Vagina (tissue), 2 donors: ENCODE results near the gene TTC8. TPM values are rescaled to one million over a fixed set of nuclear protein-coding genes. Genes with fewer than 3 reads are reported as not detected.

Experiments used
- DNase-seq, 2 donors: peaks; one replicate each; pipeline ENCODE4 v3.0.0-alpha.2; 2017; ENCODE audit errors: extremely low spot score in 2 of 2
- H3K27ac ChIP-seq: fragments of 200-600 bp; sonication (generic); one replicate; pipeline ENCODE4 v1.5.1; 2019
- H3K27me3 ChIP-seq: fragments of 200-600 bp; sonication (generic); one replicate; pipeline ENCODE4 v1.5.1; 2019
- H3K36me3 ChIP-seq, 2 donors: fragments of 200-600 bp; sonication (generic); one replicate each; pipeline ENCODE4 v1.5.1; 2017 to 2019
- H3K4me1 ChIP-seq: fragments of 200-600 bp; sonication (generic); one replicate; pipeline ENCODE4 v1.5.1; 2019
- H3K4me3 ChIP-seq, 2 donors: fragments of 200-600 bp; sonication (generic); 1 replicate in 1 of 2; 2 replicates in 1 of 2; pipeline ENCODE4 v1.5.1; 2016 to 2019
- H3K9me3 ChIP-seq: fragments of 200-600 bp; sonication (generic); one replicate; pipeline ENCODE4 v1.5.1; 2019
- CTCF ChIP-seq, 3 experiments: fragments of 450-650 bp in 2 of 3; fragments of 200-600 bp in 1 of 3; sonication (generic) in 1 of 3; IDR thresholded peaks; one replicate each; pipeline ENCODE4 v1.5.1; 2017 to 2019; ENCODE audit warnings: antibody characterized with exemption in 3 of 3, mild to moderate bottlenecking in 2 of 3, moderate library complexity in 2 of 3
- POLR2A ChIP-seq, 2 donors: fragments of 450-650 bp; IDR thresholded peaks; one replicate each; pipeline ENCODE4 v1.6.1; 2017; ENCODE audit warnings: antibody characterized with exemption in 2 of 2, mild to moderate bottlenecking in 2 of 2, moderate library complexity in 2 of 2
- POLR2AphosphoS5 ChIP-seq, 2 donors: sonication (generic); formaldehyde crosslinking; IDR thresholded peaks; one replicate each; pipeline ENCODE4 v1.9.0; 2017; ENCODE audit warnings: antibody characterized with exemption in 2 of 2, mild to moderate bottlenecking in 2 of 2, low read depth in 1 of 2; ENCODE audit not compliant: insufficient read depth in 1 of 2
- intact Hi-C: fragments of 100-400 bp; cut with DNase I; formaldehyde crosslinking; loops from one replicate; pipeline ENCODE4 v1.15.1; 2023
- total RNA-seq: library from RNA; depleted of rRNA; stranded (reverse); fragments of >200 nt; gene quantifications from one replicate; pipeline ENCODE4 v1.2.3, GENCODE V29; 2016

The TTC8 gene
- total RNA-seq, 1 donor from 2014 or later, result 10.1 TPM

GRCh38 chr14:88871429-88871828, 47.0 kb downstream of the TTC8 start:
- TF ChIP-seq CTCF (IDR thresholded peaks at IDR 0.05), result no peak
- TF ChIP-seq POLR2A (IDR thresholded peaks at IDR 0.05), result no peak
- TF ChIP-seq POLR2AphosphoS5 (IDR thresholded peaks at IDR 0.05; ENCODE audit: insufficient read depth in 1 of 2, low read depth in 1 of 2), result no peak
- Histone ChIP-seq H3K27ac (no peak overlapping the region), H3K4me1 (no peaks in the 10 kb centered on the region), H3K9me3 (no peaks in the 10 kb centered on the region), H3K4me3 (no peak overlapping the region), H3K36me3 (peaks cover 0 to 8% of the 10 kb centered on the region in 2 donors), H3K27me3 (no peaks in the 10 kb centered on the region)
- no peak for DNase-seq
- intact Hi-C loops, result no loop called here

DNA sequence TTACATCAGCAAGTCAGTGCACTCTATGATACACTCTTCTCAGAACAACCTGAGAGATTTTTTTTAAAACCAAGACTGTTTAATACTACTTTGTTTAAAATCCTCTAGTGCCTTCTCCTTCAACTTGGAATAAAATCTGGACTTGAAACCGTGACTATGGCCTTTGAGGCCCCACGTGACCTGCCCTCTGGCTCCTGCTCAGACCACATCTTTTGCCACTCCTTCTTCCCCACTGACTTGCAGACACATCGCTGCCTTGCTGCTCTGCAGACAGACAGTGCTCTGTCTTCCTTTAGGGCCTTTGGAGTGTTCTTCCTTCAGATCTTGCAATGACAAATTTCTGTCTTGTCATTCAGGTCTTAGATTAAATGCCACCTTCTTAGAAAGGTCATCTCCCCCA, 48.5 kb downstream of the TTC8 start:
- Histone ChIP-seq H3K9me3 (no peaks in the 10 kb centered on the region), H3K4me3 (no peak overlapping the region), H3K27me3 (no peaks in the 10 kb centered on the region), H3K36me3 (peaks cover 0 to 18% of the 10 kb centered on the region in 2 donors), H3K4me1 (no peaks in the 10 kb centered on the region), H3K27ac (no peak overlapping the region)
- intact Hi-C loops, result no loop called here
- no peak for DNase-seq
- TF ChIP-seq POLR2AphosphoS5 (IDR thresholded peaks at IDR 0.05; ENCODE audit: insufficient read depth in 1 of 2, low read depth in 1 of 2), result no peak
- no peak for TF ChIP-seq CTCF (IDR thresholded peaks at IDR 0.05)

- no peaks in the 10 kb centered on the region for H3K27me3 ChIP-seq
- H3K4me3 ChIP-seq, result no peak overlapping the region
- H3K4me1 ChIP-seq, result no peaks in the 10 kb centered on the region
- intact Hi-C loops, result no loop called here
- H3K9me3 ChIP-seq, result no peaks in the 10 kb centered on the region
- no peak for DNase-seq
- H3K27ac ChIP-seq, result no peak overlapping the region
- peaks cover 0 to 16% of the 10 kb centered on the region in 2 donors for H3K36me3 ChIP-seq
- no peak for TF ChIP-seq POLR2A (IDR thresholded peaks at IDR 0.05)
- no peak for TF ChIP-seq CTCF (IDR thresholded peaks at IDR 0.05)
Observed at GRCh38 chr14:88877192-88877591, 52.7 kb downstream of the TTC8 start.

DNA sequence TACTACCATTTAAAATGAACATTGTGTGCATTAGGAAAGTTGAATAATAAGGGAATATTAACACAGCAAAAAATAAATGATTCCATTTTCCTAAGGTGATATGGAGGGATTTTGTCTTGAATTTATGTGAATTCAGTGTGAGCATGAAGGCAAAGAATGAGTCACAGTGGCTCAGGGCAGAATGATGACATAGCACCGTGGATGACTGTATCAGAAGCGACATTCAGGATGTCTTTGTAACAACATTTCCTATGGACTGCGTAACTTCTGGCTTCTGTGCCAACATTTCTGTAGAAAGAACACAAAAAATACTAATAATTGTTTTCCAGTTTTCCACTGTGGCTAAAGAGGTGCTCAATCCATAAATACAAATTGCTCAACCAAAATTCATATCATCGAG, 54.6 kb downstream of the TTC8 start:
- Histone ChIP-seq H3K9me3 (no peaks in the 10 kb centered on the region), H3K36me3 (peaks cover 0 to 11% of the 10 kb centered on the region in 2 donors), H3K27me3 (no peaks in the 10 kb centered on the region), H3K27ac (no peak overlapping the region), H3K4me3 (no peak overlapping the region), H3K4me1 (no peaks in the 10 kb centered on the region)
- no peak for TF ChIP-seq POLR2A (IDR thresholded peaks at IDR 0.05)
- no peak for DNase-seq
- intact Hi-C loops, result no loop called here

- H3K27ac ChIP-seq, result no peak overlapping the region
- H3K36me3 ChIP-seq, result peaks cover 0 to 8% of the 10 kb centered on the region in 2 donors
- no peak for DNase-seq
- H3K27me3 ChIP-seq, result no peaks in the 10 kb centered on the region
- intact Hi-C loops, result no loop called here
- H3K4me3 ChIP-seq, result no peak overlapping the region
- no peaks in the 10 kb centered on the region for H3K4me1 ChIP-seq
- no peaks in the 10 kb centered on the region for H3K9me3 ChIP-seq
- no peak for TF ChIP-seq POLR2A (IDR thresholded peaks at IDR 0.05)
- no peak for TF ChIP-seq CTCF (IDR thresholded peaks at IDR 0.05)
- no peak for TF ChIP-seq POLR2AphosphoS5 (IDR thresholded peaks at IDR 0.05; ENCODE audit: insufficient read depth in 1 of 2, low read depth in 1 of 2)
Observed at GRCh38 chr14:88882236-88882635, 57.8 kb downstream of the TTC8 start.

- no peak for DNase-seq
- TF ChIP-seq POLR2AphosphoS5 (IDR thresholded peaks at IDR 0.05; ENCODE audit: insufficient read depth in 1 of 2, low read depth in 1 of 2) (no peak), CTCF (IDR thresholded peaks at IDR 0.05) (no peak), POLR2A (IDR thresholded peaks at IDR 0.05) (no peak)
- intact Hi-C loops, result no loop called here
- H3K4me3 ChIP-seq, result no peak overlapping the region
- no peaks in the 10 kb centered on the region for H3K4me1 ChIP-seq
- no peak overlapping the region for H3K27ac ChIP-seq
- H3K27me3 ChIP-seq, result no peaks in the 10 kb centered on the region
- no peaks in the 10 kb centered on the region for H3K9me3 ChIP-seq
- no peaks in the 10 kb centered on the region for H3K36me3 ChIP-seq
Observed at GRCh38 chr14:88895116-88895515, 70.7 kb downstream of the TTC8 start.
